ENCODE measurements around the gene IRF6.

IRF6 gene

DNA sequence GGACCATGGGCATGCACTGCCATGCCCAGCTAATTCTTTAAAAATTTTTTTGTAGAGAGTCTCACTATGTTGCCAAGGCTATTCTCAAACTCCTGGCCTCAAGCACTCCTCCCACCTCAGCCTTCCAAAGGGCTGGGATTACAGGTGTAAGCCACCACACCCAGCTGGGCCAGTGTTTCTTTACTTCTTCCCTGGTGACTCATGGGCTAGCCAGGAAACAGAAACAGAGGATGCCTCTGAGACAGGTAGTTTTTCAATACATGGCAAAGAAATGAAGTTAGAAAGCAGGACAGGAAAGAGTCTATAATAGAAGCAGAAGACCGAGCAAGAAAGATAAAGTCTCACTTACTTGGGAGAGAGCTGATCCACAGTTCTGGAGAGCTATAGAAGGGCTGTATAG, 14.0 kb downstream of the IRF6 start:
- no peak for TF ChIP-seq MYC (IDR thresholded peaks at IDR 0.05; ENCODE audit: low read depth, low read length)
- TF ChIP-seq, protein P1, sequence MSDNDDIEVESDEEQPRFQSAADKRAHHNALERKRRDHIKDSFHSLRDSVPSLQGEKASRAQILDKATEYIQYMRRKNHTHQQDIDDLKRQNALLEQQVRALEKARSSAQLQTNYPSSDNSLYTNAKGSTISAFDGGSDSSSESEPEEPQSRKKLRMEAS (IDR thresholded peaks at IDR 0.05; ENCODE audit: low read depth, low read length): no peak
- no peak overlapping the region for H3K4me3 ChIP-seq (ENCODE audit: low read depth, low read length)
- DNase-seq (ENCODE audit: low read depth): no peak

DNA sequence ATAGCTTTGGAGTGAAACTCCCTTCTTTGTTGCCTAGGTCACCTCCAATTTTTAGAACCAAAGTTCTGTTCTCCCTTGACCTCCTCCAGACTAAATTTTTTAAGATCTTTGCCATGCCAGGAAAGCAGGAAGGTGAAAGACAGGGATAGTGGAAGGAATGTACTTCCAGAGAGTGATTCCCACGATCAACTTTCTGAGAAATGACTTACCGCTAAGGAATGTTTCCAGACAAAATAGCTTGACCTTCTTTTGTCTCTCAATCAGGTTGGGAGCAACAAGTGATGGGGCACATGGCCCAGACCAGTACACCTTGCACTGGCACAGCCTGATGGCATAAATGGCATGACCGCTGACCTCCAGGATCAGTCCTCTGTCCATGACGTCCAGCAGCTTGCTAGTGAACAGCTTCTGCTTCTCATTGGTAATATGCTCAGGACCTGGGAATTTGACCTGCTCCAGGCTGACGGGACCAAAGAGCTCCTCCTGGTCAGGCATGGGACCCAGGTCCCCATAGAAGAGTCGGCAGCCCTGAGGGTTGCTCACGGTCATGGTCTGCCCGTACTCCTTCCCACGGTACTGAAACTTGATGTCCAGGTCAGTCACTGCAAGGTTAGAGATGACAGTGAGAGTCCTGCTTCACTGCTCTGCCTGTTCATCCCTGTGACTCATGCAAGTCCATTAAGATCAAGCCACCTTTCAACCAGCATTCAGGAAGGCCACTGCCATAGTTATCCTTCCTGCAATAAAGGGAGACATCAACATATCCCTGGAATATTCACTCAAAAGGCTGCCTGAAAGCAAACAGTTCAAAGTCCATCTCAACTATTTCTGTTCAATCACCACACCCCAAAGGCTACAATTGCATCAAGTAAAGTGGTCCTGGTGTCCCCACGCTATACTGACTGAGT, 15.4 kb downstream of the IRF6 start:
- TF ChIP-seq, protein P2, sequence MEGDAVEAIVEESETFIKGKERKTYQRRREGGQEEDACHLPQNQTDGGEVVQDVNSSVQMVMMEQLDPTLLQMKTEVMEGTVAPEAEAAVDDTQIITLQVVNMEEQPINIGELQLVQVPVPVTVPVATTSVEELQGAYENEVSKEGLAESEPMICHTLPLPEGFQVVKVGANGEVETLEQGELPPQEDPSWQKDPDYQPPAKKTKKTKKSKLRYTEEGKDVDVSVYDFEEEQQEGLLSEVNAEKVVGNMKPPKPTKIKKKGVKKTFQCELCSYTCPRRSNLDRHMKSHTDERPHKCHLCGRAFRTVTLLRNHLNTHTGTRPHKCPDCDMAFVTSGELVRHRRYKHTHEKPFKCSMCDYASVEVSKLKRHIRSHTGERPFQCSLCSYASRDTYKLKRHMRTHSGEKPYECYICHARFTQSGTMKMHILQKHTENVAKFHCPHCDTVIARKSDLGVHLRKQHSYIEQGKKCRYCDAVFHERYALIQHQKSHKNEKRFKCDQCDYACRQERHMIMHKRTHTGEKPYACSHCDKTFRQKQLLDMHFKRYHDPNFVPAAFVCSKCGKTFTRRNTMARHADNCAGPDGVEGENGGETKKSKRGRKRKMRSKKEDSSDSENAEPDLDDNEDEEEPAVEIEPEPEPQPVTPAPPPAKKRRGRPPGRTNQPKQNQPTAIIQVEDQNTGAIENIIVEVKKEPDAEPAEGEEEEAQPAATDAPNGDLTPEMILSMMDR (IDR thresholded peaks at IDR 0.05; ENCODE audit: low read depth, low read length): no peak
- TF ChIP-seq, protein P1 (IDR thresholded peaks at IDR 0.05; ENCODE audit: low read depth, low read length): no peak
- TF ChIP-seq POLR2A (IDR thresholded peaks at IDR 0.05; ENCODE audit: extremely low read depth, insufficient read length): no peak
- TF ChIP-seq MYC (IDR thresholded peaks at IDR 0.05; ENCODE audit: low read depth, low read length): no peak

DNA sequence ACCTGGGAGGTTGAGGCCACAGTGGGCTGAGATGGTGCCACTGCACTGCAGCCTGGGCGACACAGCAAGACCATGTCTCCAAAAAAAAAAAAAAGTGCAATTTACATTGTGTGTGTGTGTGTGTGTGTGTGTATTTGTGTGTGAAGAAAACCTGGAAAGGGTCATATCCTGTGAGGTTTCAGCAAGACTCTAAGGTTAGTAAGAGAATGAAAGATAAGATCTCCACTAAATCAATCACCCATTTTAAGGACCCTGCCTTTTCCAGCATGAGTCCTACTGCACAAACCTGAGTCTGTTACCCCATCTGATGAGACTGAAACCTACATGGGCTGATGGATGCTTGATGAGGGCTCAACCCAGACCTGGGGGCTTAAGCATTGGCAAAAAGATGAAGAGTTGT, 16.7 kb downstream of the IRF6 start:
- no peak overlapping the region for H3K4me3 ChIP-seq (ENCODE audit: low read depth, low read length)
- TF ChIP-seq MYC (IDR thresholded peaks at IDR 0.05; ENCODE audit: low read depth, low read length): no peak
- TF ChIP-seq, protein P1 (IDR thresholded peaks at IDR 0.05; ENCODE audit: low read depth, low read length): no peak
- TF ChIP-seq, protein P2 (IDR thresholded peaks at IDR 0.05; ENCODE audit: low read depth, low read length): no peak
- TF ChIP-seq POLR2A (IDR thresholded peaks at IDR 0.05; ENCODE audit: extremely low read depth, insufficient read length): no peak
- DNase-seq (ENCODE audit: low read depth): no peak

More for the DNA sequence above, 15.4 kb downstream of the IRF6 start:
- no peak overlapping the region for H3K4me3 ChIP-seq (ENCODE audit: low read depth, low read length)
- no peak for DNase-seq (ENCODE audit: low read depth)

DNA sequence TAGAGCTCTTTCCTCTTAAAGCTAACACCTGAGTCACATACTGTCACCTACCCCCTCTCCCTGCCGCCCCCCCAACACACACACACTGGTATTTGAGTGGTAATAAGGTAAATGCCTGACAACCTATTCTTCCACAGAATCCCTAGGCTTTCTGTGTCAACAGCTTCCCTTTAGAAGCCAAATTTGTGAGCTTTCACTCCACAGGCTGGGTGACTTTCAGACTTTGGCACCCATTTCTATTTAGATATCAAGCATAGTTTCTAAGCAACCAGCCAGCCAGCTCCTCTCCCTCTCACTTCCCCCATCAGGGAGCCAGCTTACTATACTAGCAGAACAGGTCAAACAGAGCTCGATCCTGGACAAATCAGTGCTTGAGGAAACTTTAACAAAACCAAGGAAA, 18.4 kb downstream of the IRF6 start:
- DNase-seq (ENCODE audit: low read depth): no peak
- TF ChIP-seq MYC (IDR thresholded peaks at IDR 0.05; ENCODE audit: low read depth, low read length) (no peak), POLR2A (IDR thresholded peaks at IDR 0.05; ENCODE audit: extremely low read depth, insufficient read length) (no peak)
- TF ChIP-seq, protein P1 (IDR thresholded peaks at IDR 0.05; ENCODE audit: low read depth, low read length): no peak
- TF ChIP-seq, protein P2 (IDR thresholded peaks at IDR 0.05; ENCODE audit: low read depth, low read length): no peak
- H3K4me3 ChIP-seq (ENCODE audit: low read depth, low read length): no peak overlapping the region

DNA sequence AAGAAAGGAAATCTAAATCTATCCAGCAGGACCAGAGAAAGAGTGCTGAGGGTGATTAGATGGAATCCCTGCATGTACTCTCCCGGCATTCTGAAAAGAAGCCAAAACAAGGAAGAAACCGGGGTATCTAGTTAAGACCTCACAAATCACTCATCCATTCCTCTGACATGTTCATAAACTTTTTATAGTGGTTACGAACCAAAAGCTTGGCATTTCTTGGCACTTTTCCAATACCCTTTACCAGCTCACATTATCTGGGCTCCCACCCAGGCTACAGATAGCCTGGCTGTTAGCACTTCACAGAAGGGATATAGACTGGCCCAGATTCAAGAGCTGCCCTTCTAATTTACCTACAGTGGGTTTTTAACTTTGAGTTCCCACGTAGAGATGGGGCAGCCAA, 19.8 kb downstream of the IRF6 start:
- DNase-seq (ENCODE audit: low read depth): no peak
- H3K4me3 ChIP-seq (ENCODE audit: low read depth, low read length): no peak overlapping the region
- TF ChIP-seq, protein P1 (IDR thresholded peaks at IDR 0.05; ENCODE audit: low read depth, low read length): no peak
- TF ChIP-seq MYC (IDR thresholded peaks at IDR 0.05; ENCODE audit: low read depth, low read length) (no peak), POLR2A (IDR thresholded peaks at IDR 0.05; ENCODE audit: extremely low read depth, insufficient read length) (no peak)
- TF ChIP-seq, protein P2 (IDR thresholded peaks at IDR 0.05; ENCODE audit: low read depth, low read length): no peak

DNA sequence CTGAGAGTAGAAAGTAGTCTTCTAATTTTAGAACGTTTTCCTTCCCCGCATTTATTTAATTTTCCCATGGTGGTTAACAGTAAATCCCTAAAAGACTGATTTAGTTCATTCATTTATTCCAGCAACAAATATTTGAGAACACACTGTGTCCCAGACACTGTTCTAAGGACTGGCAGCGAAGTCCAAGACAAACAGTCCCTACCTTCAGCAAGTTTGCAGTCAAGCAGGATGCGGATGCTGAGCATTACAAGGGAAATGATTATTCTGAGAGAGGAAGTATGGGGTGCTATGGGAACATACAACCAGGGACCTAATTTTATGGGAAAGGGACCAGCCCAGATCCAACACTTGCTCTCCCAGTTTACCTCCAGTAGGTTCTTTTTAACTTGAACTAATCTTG, 20.4 kb downstream of the IRF6 start:
- no peak overlapping the region for H3K4me3 ChIP-seq (ENCODE audit: low read depth, low read length)
- no peak for DNase-seq (ENCODE audit: low read depth)
- TF ChIP-seq, protein P1 (IDR thresholded peaks at IDR 0.05; ENCODE audit: low read depth, low read length): no peak
- TF ChIP-seq POLR2A (IDR thresholded peaks at IDR 0.05; ENCODE audit: extremely low read depth, insufficient read length): no peak
- TF ChIP-seq MYC (IDR thresholded peaks at IDR 0.05; ENCODE audit: low read depth, low read length): no peak
- TF ChIP-seq, protein P2 (IDR thresholded peaks at IDR 0.05; ENCODE audit: low read depth, low read length): no peak

Data from NB4 (cell line).